Suprapubic skin (tissue), 4 donors: Measurements from ENCODE around the gene ETNK2.

ENCODE experiments used
- EP300 ChIP-seq: sonication (generic); formaldehyde crosslinking; IDR thresholded peaks from one replicate; pipeline ENCODE4 v1.6.1; 2017; ENCODE audit warnings: antibody characterized with exemption
- POLR2A ChIP-seq, 2 donors: fragments of 450-650 bp; IDR thresholded peaks; one replicate each; pipeline ENCODE4 v1.6.1; 2017; ENCODE audit warnings: antibody characterized with exemption in 2 of 2, mild to moderate bottlenecking in 2 of 2, moderate library complexity in 2 of 2
- POLR2AphosphoS5 ChIP-seq, 3 donors: sonication (generic); formaldehyde crosslinking; IDR thresholded peaks; one replicate each; pipeline ENCODE4 v1.6.1; 2017; ENCODE audit warnings: antibody characterized with exemption in 3 of 3
- TF ChIP-seq, protein P1 (sequence below), 2 donors: fragments of 200-600 bp in 1 of 2; fragments of 450-650 bp in 1 of 2; sonication (generic) in 1 of 2; IDR thresholded peaks; one replicate each; pipeline ENCODE4 v1.5.1; 2016 to 2019; ENCODE audit warnings: antibody characterized with exemption in 2 of 2, mild to moderate bottlenecking in 1 of 2, moderate library complexity in 1 of 2

GRCh38 chr1:204107892-204108291, 44.0 kb downstream of the ETNK2 start:
- TF ChIP-seq, protein P1, sequence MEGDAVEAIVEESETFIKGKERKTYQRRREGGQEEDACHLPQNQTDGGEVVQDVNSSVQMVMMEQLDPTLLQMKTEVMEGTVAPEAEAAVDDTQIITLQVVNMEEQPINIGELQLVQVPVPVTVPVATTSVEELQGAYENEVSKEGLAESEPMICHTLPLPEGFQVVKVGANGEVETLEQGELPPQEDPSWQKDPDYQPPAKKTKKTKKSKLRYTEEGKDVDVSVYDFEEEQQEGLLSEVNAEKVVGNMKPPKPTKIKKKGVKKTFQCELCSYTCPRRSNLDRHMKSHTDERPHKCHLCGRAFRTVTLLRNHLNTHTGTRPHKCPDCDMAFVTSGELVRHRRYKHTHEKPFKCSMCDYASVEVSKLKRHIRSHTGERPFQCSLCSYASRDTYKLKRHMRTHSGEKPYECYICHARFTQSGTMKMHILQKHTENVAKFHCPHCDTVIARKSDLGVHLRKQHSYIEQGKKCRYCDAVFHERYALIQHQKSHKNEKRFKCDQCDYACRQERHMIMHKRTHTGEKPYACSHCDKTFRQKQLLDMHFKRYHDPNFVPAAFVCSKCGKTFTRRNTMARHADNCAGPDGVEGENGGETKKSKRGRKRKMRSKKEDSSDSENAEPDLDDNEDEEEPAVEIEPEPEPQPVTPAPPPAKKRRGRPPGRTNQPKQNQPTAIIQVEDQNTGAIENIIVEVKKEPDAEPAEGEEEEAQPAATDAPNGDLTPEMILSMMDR (IDR thresholded peaks at IDR 0.05): no peak
- TF ChIP-seq POLR2A (IDR thresholded peaks at IDR 0.05): no peak
- no peak for TF ChIP-seq EP300
- no peak for TF ChIP-seq POLR2AphosphoS5 (IDR thresholded peaks at IDR 0.05)
